ENCODE results near the gene NAALADL2. TPM values are rescaled to one million over a fixed set of nuclear protein-coding genes. Genes with fewer than 3 reads are reported as not detected.
A peak's percentile ranks its signal among the peaks of the same experiment; 100 is the strongest.
"Not testable (repeated sequence)": the region's sequence is repeated elsewhere in the genome, so short reads cannot be mapped to it uniquely, and the experiment has no call there.

Gene NAALADL2
- total RNA-seq, 1 donor from 2014 or later, result 0.13 TPM

- no peak for DNase-seq (ENCODE audit: low read depth in 2 of 2)
These were observed 558.3 kb downstream of the NAALADL2 start for GRCh38 chr3:175417426-175417825.

GRCh38 chr3:175421902-175422301, 562.8 kb downstream of the NAALADL2 start:
- no peak for DNase-seq (ENCODE audit: low read depth in 2 of 2)

GRCh38 chr3:175422744-175423143, 563.6 kb downstream of the NAALADL2 start:
- no peak for DNase-seq (ENCODE audit: low read depth in 2 of 2)

DNA sequence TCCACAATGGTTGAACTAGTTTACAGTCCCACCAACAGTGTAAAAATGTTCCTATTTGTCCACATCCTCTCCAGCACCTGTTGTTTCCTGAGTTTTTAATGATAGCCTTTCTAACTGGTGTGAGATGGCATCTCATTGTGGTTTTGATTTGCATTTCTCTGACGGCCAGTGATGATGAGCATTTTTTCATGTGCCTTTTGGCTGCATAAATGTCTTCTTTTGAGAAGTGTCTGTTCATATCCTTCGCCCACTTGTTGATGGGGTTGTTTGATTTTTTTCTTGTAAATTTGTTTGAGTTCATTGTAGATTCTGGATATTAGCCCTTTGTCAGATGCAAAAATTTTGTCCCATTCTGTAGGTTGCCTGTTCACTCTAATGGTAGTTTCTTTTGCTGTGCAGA, 564.7 kb downstream of the NAALADL2 start:
- DNase-seq (ENCODE audit: low read depth in 2 of 2), result not testable (repeated sequence)

DNA sequence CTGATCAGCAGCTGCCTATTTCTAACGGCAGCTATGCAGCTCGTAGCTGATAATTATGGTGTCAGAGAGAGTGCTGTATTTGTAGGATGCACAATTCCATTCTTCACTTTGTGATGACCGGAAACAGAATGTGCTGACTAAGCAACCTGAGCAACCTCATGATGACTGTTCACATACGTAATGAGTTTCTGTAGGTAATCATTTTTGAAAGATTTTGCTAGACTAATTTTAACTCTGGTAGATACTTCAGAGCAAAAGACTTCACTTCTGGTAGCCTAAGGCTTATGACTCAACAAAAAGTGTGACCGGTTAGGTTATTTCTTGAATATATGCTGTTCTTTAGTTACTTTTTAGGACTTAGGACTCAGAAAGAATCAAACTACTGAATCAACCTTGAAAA, 567.7 kb downstream of the NAALADL2 start:
- no peak for DNase-seq (ENCODE audit: low read depth in 2 of 2)

- DNase-seq (ENCODE audit: low read depth in 2 of 2), result no peak
These were observed 569.3 kb downstream of the NAALADL2 start for GRCh38 chr3:175428466-175428865.

- DNase-seq (ENCODE audit: low read depth in 2 of 2), result no peak
These were observed 572.0 kb downstream of the NAALADL2 start for GRCh38 chr3:175430983-175431773.

DNA sequence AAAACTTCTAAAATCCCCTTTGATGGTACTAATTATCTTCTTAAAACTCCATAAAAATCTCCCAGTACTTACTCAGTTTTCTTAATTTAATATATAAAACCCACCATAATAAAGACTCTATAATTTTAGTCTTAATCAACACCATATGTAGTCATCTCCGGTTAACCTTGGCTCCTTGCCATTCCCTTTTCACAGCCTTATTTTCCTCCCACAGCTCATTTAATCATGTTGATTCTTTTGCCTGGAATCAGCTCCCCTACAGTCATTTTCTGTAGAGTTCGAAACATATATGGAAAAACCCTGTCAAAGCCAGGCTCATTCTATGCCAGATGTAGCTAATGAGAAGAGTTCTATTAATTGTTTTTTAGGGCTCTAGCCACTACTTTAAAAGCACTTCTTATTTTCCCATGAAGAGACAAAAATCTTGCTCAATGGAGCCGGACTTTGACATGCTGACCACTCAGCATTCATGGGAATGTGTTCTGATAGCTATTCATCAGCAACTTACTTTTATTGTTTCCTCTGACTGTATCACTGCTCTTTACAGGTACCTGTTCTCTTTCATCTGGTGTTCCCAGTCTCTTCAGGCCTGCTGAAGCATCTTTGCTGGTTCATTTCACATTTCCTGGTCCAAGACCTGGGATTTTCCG, 573.4 kb downstream of the NAALADL2 start:
- DNase-seq (ENCODE audit: low read depth in 2 of 2), result peak in 1 of 2 donors; percentile 3

DNA sequence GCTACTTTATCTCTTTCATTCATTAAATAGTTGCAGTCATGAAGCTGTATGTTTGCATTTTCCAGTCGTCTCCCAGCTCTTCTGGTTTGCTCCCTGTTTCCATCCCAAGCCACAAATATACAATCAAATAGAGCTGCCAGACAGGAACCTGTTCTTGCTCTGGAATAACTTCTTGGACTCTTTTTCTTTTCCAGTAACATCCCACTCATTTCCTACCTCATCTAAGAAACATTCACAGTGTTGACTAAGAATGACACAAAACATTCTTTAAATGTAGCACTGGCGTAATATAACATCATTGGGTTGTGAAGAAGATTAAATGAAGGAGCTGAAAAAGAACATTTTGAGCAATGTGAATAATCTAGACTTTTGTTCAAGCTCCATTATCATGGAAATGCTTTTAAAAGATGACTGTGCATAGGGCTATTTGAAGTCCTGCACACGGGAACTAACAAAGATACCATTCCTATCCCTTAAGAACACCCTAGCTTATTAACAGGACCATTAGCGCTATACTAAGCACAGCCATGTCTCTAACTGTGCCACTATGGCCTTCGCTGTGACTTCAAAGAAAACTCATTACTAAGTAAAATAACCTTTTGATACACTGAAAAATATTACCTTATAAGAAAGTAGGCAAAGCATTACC, 574.0 kb downstream of the NAALADL2 start:
- DNase-seq (ENCODE audit: low read depth in 2 of 2), result no peak

- DNase-seq (ENCODE audit: low read depth in 2 of 2), result no peak
These were observed 575.4 kb downstream of the NAALADL2 start for GRCh38 chr3:175434561-175434960.

DNA sequence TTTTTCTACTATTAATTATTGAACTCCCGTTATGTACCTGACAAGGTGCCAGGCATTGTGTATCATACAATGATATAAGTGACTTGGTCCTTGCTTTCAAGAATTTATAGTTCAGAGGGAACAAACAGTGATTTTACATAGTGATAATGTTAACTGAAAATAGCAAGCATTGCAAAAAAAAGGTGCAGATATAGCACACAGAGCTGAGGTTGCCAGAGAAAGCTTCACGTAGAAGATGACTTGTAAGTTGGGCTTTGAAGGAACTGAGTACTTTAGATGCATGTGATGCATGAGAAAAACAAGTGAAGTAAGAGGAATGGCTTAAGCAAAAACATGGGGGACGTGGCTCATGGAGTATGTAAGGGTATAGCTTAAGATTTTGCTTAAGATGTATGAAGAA, 584.5 kb downstream of the NAALADL2 start:
- no peak for DNase-seq (ENCODE audit: low read depth in 2 of 2)

GRCh38 chr3:175445741-175446140, 586.6 kb downstream of the NAALADL2 start:
- DNase-seq (ENCODE audit: low read depth in 2 of 2), result no peak

DNA sequence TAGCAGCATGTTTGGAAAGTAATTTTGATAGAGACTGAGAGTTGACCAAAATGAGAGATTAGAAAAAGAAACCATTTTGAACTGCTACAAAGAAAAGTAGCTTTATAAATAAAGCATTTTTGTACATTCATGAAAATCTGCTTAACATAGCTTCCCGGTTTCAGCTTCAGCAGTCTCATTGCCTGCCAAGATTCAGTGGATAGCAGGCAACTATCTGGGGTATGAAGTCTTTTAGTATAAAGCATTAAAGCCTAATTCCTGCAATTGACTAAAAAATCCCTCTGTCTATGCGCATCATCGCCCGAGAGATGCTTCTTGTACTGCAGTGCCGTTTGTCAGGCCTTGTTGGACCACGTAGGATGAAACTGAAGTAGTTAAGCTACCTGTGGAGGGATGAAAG, 588.4 kb downstream of the NAALADL2 start:
- DNase-seq (ENCODE audit: low read depth in 2 of 2), result no peak

- no peak for DNase-seq (ENCODE audit: low read depth in 2 of 2)
These were observed 594.2 kb downstream of the NAALADL2 start for GRCh38 chr3:175453361-175453760.

DNA sequence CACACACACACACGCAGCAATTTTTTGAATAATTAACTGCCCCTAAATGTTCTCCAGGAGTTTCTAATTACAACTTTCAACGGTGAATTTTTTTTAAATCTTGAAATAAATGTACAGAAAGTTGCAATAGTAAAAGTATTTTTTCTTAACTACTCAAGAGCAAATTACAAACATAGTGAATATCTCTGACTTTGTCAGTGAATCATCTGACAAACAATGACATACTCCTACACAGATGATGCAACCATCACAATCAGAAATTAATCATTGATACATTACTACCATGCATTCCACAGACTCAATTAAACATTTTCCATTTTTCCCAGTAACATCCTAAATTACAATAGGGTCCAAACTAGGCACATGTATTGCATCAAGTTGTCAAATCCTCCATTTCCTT, 597.3 kb downstream of the NAALADL2 start:
- no peak for DNase-seq (ENCODE audit: low read depth in 2 of 2)

GRCh38 chr3:175457301-175457700, 598.2 kb downstream of the NAALADL2 start:
- DNase-seq (ENCODE audit: low read depth in 2 of 2), result no peak

GRCh38 chr3:175460849-175461399, 601.8 kb downstream of the NAALADL2 start:
- not testable (repeated sequence) for DNase-seq (ENCODE audit: low read depth in 2 of 2)

- no peak for DNase-seq (ENCODE audit: low read depth in 2 of 2)
These were observed 605.2 kb downstream of the NAALADL2 start for GRCh38 chr3:175464362-175464761.

DNA sequence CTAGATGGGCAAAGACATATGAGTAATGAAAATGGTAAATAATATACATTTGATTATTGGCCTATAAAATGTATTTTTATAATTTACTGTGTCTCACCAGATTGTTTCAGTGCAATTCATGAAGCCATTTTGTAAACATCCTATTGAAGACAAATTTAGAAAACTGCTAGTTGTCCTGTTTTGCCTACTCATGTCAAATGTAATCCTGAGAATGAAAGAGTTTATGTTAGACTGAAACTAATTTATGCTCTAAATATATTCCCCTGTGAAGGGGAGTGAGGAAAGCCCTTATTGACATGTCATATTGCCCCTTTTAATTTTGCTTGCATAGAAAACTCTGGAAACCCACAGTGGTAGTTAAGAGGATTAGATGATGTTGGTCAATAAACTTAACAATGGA, 610.0 kb downstream of the NAALADL2 start:
- no peak for DNase-seq (ENCODE audit: low read depth in 2 of 2)

GRCh38 chr3:175475765-175476164, 616.6 kb downstream of the NAALADL2 start:
- no peak for DNase-seq (ENCODE audit: low read depth in 2 of 2)

DNA sequence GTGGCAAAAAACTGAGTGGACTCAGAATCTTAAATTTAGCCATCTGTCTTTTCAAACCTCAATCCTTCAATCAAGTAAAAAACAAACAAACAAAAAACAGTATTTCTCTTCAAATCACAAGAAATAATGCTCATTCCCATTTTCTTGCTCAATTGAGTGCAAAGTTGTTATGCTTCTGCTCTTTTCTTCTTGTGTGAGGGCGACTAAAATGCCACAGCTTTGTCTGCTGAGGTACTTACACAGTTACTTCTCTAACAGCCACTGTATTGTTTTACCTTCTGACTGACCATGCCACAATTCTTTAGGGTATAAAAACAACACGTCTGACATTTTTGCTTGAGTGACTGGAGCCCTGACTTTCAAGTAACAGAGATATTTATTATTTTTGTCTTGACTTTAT, 617.4 kb downstream of the NAALADL2 start:
- no peak for DNase-seq (ENCODE audit: low read depth in 2 of 2)

DNA sequence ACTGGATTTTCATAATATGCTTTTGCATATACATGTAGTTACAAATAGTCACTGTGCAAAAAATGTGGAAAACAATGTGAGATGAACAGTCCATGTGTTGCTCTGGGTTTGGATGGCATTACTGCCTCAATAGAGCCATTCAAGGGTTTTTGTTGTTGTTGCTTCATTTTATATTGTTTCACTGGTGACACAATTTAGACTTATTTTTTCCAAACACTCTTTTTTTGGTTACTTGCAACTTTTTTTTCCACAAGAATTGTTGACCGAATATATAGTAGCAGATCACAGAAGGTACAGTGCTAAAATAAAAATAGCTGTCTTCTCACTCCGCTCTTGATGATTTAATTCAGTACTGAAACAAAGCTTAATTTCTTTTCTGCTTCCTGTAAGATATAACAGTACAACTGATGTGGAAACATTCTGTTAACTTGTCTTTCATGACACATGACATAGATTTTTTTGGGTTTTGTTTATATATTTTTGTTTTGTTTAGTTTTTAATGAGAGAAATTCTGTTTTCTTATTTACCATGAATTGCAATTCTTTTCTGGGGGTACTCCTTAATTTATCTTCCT, 618.6 kb downstream of the NAALADL2 start:
- no peak for DNase-seq (ENCODE audit: low read depth in 2 of 2)
